SK-N-MC (cell line): ENCODE results near the gene HYPK.

Experiments used
- EZH2 ChIP-seq: fragments of 200-600 bp; sonication (generic); IDR thresholded peaks from one replicate; pipeline ENCODE4 v1.6.1; 2017; ENCODE audit warnings: antibody characterized with exemption
- POLR2AphosphoS5 ChIP-seq: IDR thresholded peaks from 2 replicates; pipeline ENCODE4 v1.6.1; 2012; ENCODE audit warnings: mild to moderate bottlenecking, low read depth, low read length, borderline replicate concordance

- TF ChIP-seq EZH2 (no peak), POLR2AphosphoS5 (no peak)
These were observed 5.9 kb upstream of the HYPK start for GRCh38 chr15:43794269-43795037.
